Colonic mucosa (tissue), 4 donors: ENCODE measurements around the gene OR2M5. TPM values are rescaled to one million over a fixed set of nuclear protein-coding genes. Genes with fewer than 3 reads are reported as not detected.

Experiments
- DNase-seq: peaks from one replicate; pipeline ENCODE4 v3.0.0-alpha.2; 2020
- H3K27ac ChIP-seq: fragments of 200-600 bp; one replicate; pipeline ENCODE4 v1.8.0; 2021
- H3K27me3 ChIP-seq: fragments of 200-600 bp; one replicate; pipeline ENCODE4 v1.8.0; 2021
- H3K36me3 ChIP-seq: fragments of 200-600 bp; one replicate; pipeline ENCODE4 v1.8.0; 2021
- H3K4me1 ChIP-seq: fragments of 200-600 bp; one replicate; pipeline ENCODE4 v1.8.0; 2021; ENCODE audit warnings: mild to moderate bottlenecking
- H3K4me3 ChIP-seq: fragments of 200-600 bp; one replicate; pipeline ENCODE4 v1.8.0; 2021
- H3K9ac ChIP-seq, 2 donors: one replicate each; pipeline ENCODE4 v1.7.0; 2013; ENCODE audit warnings: control low read depth in 2 of 2, low read depth in 2 of 2, low read length in 2 of 2
- H3K9me3 ChIP-seq: fragments of 200-600 bp; one replicate; pipeline ENCODE4 v1.8.0; 2021
- CTCF ChIP-seq: fragments of 200-600 bp; IDR thresholded peaks from one replicate; pipeline ENCODE4 v1.8.0; 2022; ENCODE audit warnings: antibody characterized with exemption, mild to moderate bottlenecking
- intact Hi-C: fragments of 100-400 bp; cut with DNase I; formaldehyde crosslinking; loops from one replicate; pipeline ENCODE4 v1.14.1; 2022
- total RNA-seq, 2 donors: library from RNA; stranded (reverse); fragmentation: NEBNext Ultra II Directional in 1 of 2; extraction: Animal tissue kit (Norgen Biotek cat#: 25700) in 1 of 2; gene quantifications; one replicate each; pipeline ENCODE4 v1.2.1, GENCODE V29; 2021
- donor health status: healthy.
- donor health status: DM: no; HTN: no; CAD: no.
- donor health status: DM: no; HTN: no; CAD: no.

OR2M5 gene
- total RNA-seq, 2 donors from 2014 or later, result not detected

GRCh38 chr1:248187363-248187762, 42.4 kb downstream of the OR2M5 start:
- no peaks in the 10 kb centered on the region for H3K9me3 ChIP-seq
- DNase-seq, result no peak
- H3K9ac ChIP-seq, result no peak overlapping the region
- no peak overlapping the region for H3K27ac ChIP-seq
- H3K36me3 ChIP-seq, result no peaks in the 10 kb centered on the region
- H3K4me1 ChIP-seq, result no peaks in the 10 kb centered on the region
- intact Hi-C loops, result no loop called here
- TF ChIP-seq CTCF, result no peak
- H3K27me3 ChIP-seq, result no peaks in the 10 kb centered on the region
- no peak overlapping the region for H3K4me3 ChIP-seq

- Histone ChIP-seq H3K9ac (no peak overlapping the region), H3K4me3 (no peak overlapping the region), H3K4me1 (no peaks in the 10 kb centered on the region), H3K27me3 (no peaks in the 10 kb centered on the region), H3K27ac (no peak overlapping the region), H3K36me3 (no peaks in the 10 kb centered on the region), H3K9me3 (no peaks in the 10 kb centered on the region)
- no peak for TF ChIP-seq CTCF
- intact Hi-C loops, result no loop called here
- DNase-seq, result no peak
Measured at GRCh38 chr1:248189026-248189425, 44.1 kb downstream of the OR2M5 start.

GRCh38 chr1:248194117-248194516, 49.2 kb downstream of the OR2M5 start:
- Histone ChIP-seq H3K4me1 (no peaks in the 10 kb centered on the region), H3K4me3 (no peak overlapping the region), H3K27ac (no peak overlapping the region), H3K9me3 (no peaks in the 10 kb centered on the region), H3K9ac (no peak overlapping the region), H3K27me3 (no peaks in the 10 kb centered on the region), H3K36me3 (no peaks in the 10 kb centered on the region)
- intact Hi-C loops, result no loop called here
- no peak for DNase-seq
- TF ChIP-seq CTCF, result no peak

Other genes with a start within 250 kb of the OR2M5 start
- under 1 TPM; 0.82 to 0.96 TPM for gene OR2W3, start 249.6 kb upstream of the OR2M5 start, total RNA-seq
- not detected for gene OR2T8, start 224.9 kb upstream of the OR2M5 start, total RNA-seq
- not detected for gene OR2AJ1, start 220.3 kb upstream of the OR2M5 start, total RNA-seq
- gene OR2L8, start 196.3 kb upstream of the OR2M5 start, total RNA-seq, result not detected
- gene OR2AK2, start 179.9 kb upstream of the OR2M5 start, total RNA-seq, result not detected
- not detected for gene OR2L5, start 131.5 kb upstream of the OR2M5 start, total RNA-seq
- gene OR2L2, start 115.1 kb upstream of the OR2M5 start, total RNA-seq, result under 1 TPM in 1 of 2 donors, not detected in 1; 0.10 TPM
- gene OR2L3, start 98.3 kb upstream of the OR2M5 start, total RNA-seq, result not detected
- not detected for gene OR2L13, start 50.0 kb upstream of the OR2M5 start, total RNA-seq
- gene OR2M2, start 29.7 kb downstream of the OR2M5 start, total RNA-seq, result not detected
- not detected for gene OR2M3, start 52.1 kb downstream of the OR2M5 start, total RNA-seq
- not detected for gene OR2M4, start 86.3 kb downstream of the OR2M5 start, total RNA-seq
- not detected for gene OR2T33, start 132.8 kb downstream of the OR2M5 start, total RNA-seq
- gene OR2T12, start 158.3 kb downstream of the OR2M5 start, total RNA-seq, result not detected
- gene OR2M7, start 179.4 kb downstream of the OR2M5 start, total RNA-seq, result not detected
- gene OR14C36, start 203.6 kb downstream of the OR2M5 start, total RNA-seq, result not detected
- gene OR2T4, start 216.5 kb downstream of the OR2M5 start, total RNA-seq, result not detected
- not detected for gene OR2T6, start 230.6 kb downstream of the OR2M5 start, total RNA-seq